22Rv1 (cell line): ENCODE data around the gene RGS7.

Experiments used
- CTCF ChIP-seq: fragments of 450-650 bp; IDR thresholded peaks from 2 replicates; pipeline ENCODE4 v1.5.1; 2017; ENCODE audit warnings: mild to moderate bottlenecking
- ZFX ChIP-seq: fragments of 450-650 bp; IDR thresholded peaks from 2 replicates; pipeline ENCODE4 v1.6.1; 2017; ENCODE audit warnings: antibody characterized with exemption, borderline replicate concordance

- no peak for TF ChIP-seq CTCF
- no peak for TF ChIP-seq ZFX
Observed at GRCh38 chr1:241311056-241311746, 45.8 kb downstream of the RGS7 start.
